Measurements from ENCODE around the gene PPP1R15B. TPM values are rescaled to one million over a fixed set of nuclear protein-coding genes. Genes with fewer than 3 reads are reported as not detected.

The PPP1R15B gene
- total RNA-seq, 2 experiments from 2014 or later, result 72.6 to 79.2 TPM

DNA sequence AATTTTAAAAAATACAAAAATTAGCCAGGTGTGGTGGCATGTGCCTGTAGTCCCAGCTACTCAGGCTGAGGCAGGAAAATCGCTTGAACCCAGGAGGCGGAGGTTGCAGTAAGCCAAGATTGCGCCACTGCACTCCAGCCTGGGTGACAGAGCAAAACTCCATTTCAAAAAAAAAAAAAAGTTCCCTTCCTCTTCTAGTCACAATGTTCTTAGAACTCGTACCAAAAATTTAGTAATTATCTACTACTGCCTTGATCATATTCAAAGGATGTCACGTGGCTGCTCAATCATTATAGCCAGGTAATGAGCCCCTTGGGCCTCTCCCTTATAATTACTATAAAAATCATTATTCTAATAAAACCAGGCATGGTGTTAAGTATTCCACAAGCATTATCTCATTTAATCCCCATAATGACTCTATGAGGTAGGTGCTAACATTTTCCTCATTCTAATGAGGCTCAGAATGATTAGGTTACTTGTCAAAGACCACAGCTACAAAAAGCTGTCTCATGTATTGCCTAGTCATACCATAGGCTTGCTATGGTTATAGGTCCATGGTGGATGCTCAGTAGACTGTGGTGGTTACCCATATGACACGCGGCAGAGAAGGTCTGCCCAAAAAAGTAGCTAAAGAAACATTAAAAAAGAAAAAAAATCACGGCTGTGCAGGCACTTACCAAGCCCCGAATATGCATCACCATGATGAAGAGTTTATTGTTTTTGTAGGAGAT lies 15.5 kb upstream of the PPP1R15B start:
- DNase-seq (ENCODE audit: low spot score), result no peak
- no peak overlapping the region for H2AFZ ChIP-seq (ENCODE audit: low read length)
- H3K4me1 ChIP-seq (ENCODE audit: insufficient read depth, low read length, poor library complexity, severe bottlenecking), result no peaks in the 10 kb centered on the region
- peaks cover 13% of the 10 kb centered on the region for H3K36me3 ChIP-seq (ENCODE audit: insufficient read depth, low read length)
- no peaks in the 10 kb centered on the region for H3K9me2 ChIP-seq (ENCODE audit: insufficient read depth, low read length)
- H3K4me2 ChIP-seq (ENCODE audit: low read length), result no peak overlapping the region
- H4K20me1 ChIP-seq (ENCODE audit: insufficient read depth, low read length), result no peaks in the 10 kb centered on the region
- H3K27ac ChIP-seq (ENCODE audit: low read depth, low read length, poor library complexity, severe bottlenecking), result no peak overlapping the region
- H3K9me3 ChIP-seq (ENCODE audit: low read length), result no peaks in the 10 kb centered on the region
- H3K4me3 ChIP-seq (ENCODE audit: low read depth, low read length, poor library complexity, severe bottlenecking), result no peak overlapping the region
- BruUV-seq (replicated peaks), result no TSS peak
- POLR2A ChIA-PET, result no interaction called here
- CTCF ChIA-PET (ENCODE audit: unreplicated experiment), result no interaction called here
- no peak for TF ChIP-seq EZH2phosphoT487 (IDR thresholded peaks at IDR 0.05; ENCODE audit: borderline replicate concordance, low read depth, low read length)
- TF ChIP-seq, protein P1, sequence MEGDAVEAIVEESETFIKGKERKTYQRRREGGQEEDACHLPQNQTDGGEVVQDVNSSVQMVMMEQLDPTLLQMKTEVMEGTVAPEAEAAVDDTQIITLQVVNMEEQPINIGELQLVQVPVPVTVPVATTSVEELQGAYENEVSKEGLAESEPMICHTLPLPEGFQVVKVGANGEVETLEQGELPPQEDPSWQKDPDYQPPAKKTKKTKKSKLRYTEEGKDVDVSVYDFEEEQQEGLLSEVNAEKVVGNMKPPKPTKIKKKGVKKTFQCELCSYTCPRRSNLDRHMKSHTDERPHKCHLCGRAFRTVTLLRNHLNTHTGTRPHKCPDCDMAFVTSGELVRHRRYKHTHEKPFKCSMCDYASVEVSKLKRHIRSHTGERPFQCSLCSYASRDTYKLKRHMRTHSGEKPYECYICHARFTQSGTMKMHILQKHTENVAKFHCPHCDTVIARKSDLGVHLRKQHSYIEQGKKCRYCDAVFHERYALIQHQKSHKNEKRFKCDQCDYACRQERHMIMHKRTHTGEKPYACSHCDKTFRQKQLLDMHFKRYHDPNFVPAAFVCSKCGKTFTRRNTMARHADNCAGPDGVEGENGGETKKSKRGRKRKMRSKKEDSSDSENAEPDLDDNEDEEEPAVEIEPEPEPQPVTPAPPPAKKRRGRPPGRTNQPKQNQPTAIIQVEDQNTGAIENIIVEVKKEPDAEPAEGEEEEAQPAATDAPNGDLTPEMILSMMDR (conservative IDR thresholded peaks at IDR 0.05; ENCODE audit: low read length), result no peak
- intact Hi-C loops (cut with micrococcal nuclease; ENCODE audit: unreplicated experiment), result no loop called here
- H3K79me2 ChIP-seq (ENCODE audit: insufficient read depth, low read depth, low read length), result no peaks in the 10 kb centered on the region

DNA sequence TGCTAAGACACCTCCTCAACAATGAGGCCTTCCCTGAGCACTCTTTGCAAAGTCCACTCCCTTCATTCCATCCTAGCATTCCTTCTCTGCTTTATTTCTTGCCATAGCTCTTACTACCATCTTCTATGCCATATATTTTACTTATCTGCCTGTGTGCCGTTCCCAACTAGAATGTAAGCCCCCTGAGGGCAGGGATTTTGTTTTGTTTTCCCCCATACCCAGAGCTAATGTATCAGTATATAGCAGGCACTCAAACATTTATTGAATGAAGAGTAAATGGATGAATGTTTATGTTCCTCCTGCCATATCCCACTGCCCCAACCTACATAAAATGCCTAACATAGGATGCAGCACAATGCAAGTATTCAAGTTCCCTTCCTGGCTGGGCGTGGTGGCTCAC lies 14.9 kb upstream of the PPP1R15B start:
- H4K20me1 ChIP-seq (ENCODE audit: insufficient read depth, low read length), result no peaks in the 10 kb centered on the region
- DNase-seq (ENCODE audit: low spot score), result no peak
- H3K9me3 ChIP-seq (ENCODE audit: low read length), result no peaks in the 10 kb centered on the region
- no TSS peak for BruUV-seq (replicated peaks)
- intact Hi-C loops (cut with micrococcal nuclease; ENCODE audit: unreplicated experiment), result no loop called here
- no peaks in the 10 kb centered on the region for H3K79me2 ChIP-seq (ENCODE audit: insufficient read depth, low read depth, low read length)
- ChIA-PET POLR2A (no interaction called here), CTCF (ENCODE audit: unreplicated experiment) (no interaction called here)
- H3K9me2 ChIP-seq (ENCODE audit: insufficient read depth, low read length), result no peaks in the 10 kb centered on the region
- no peaks in the 10 kb centered on the region for H3K4me1 ChIP-seq (ENCODE audit: insufficient read depth, low read length, poor library complexity, severe bottlenecking)
- no peak overlapping the region for H3K4me3 ChIP-seq (ENCODE audit: low read depth, low read length, poor library complexity, severe bottlenecking)
- peaks cover 14% of the 10 kb centered on the region for H3K36me3 ChIP-seq (ENCODE audit: insufficient read depth, low read length)
- no peak overlapping the region for H3K4me2 ChIP-seq (ENCODE audit: low read length)
- no peak for TF ChIP-seq EZH2phosphoT487 (IDR thresholded peaks at IDR 0.05; ENCODE audit: borderline replicate concordance, low read depth, low read length)
- TF ChIP-seq, protein P1 (conservative IDR thresholded peaks at IDR 0.05; ENCODE audit: low read length), result no peak
- H2AFZ ChIP-seq (ENCODE audit: low read length), result no peak overlapping the region
- no peak overlapping the region for H3K27ac ChIP-seq (ENCODE audit: low read depth, low read length, poor library complexity, severe bottlenecking)

DNA sequence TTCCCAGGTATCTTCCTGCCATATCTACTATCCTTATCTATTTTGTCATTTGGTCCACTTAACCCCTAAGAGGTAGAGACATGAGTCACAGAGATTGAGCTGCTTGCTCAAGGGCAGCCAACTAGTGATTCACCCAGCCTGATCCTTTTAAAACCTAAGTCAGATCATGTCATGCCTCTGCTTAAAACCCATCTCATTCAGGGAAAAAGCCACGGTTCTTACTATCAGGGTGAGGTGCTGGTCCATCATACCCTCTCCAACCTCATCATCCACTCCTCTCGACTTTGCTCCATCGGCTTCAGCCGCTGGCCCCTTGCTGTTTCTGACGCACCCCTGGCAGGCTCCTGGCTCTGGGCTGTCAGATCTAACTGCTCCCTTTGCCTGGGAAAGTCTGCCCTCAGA lies 14.4 kb upstream of the PPP1R15B start:
- Histone ChIP-seq H2AFZ (ENCODE audit: low read length) (no peak overlapping the region), H3K9me3 (ENCODE audit: low read length) (no peaks in the 10 kb centered on the region), H3K27ac (ENCODE audit: low read depth, low read length, poor library complexity, severe bottlenecking) (no peak overlapping the region), H3K4me1 (ENCODE audit: insufficient read depth, low read length, poor library complexity, severe bottlenecking) (no peaks in the 10 kb centered on the region), H3K9me2 (ENCODE audit: insufficient read depth, low read length) (no peaks in the 10 kb centered on the region), H3K4me3 (ENCODE audit: low read depth, low read length, poor library complexity, severe bottlenecking) (no peak overlapping the region), H3K36me3 (ENCODE audit: insufficient read depth, low read length) (peaks cover 17% of the 10 kb centered on the region), H4K20me1 (ENCODE audit: insufficient read depth, low read length) (no peaks in the 10 kb centered on the region), H3K79me2 (ENCODE audit: insufficient read depth, low read depth, low read length) (no peaks in the 10 kb centered on the region), H3K4me2 (ENCODE audit: low read length) (no peak overlapping the region)
- intact Hi-C loops (cut with micrococcal nuclease; ENCODE audit: unreplicated experiment), result no loop called here
- ChIA-PET POLR2A (no interaction called here), CTCF (ENCODE audit: unreplicated experiment) (no interaction called here)
- DNase-seq (ENCODE audit: low spot score), result no peak
- no peak for TF ChIP-seq EZH2phosphoT487 (IDR thresholded peaks at IDR 0.05; ENCODE audit: borderline replicate concordance, low read depth, low read length)
- TF ChIP-seq, protein P1 (conservative IDR thresholded peaks at IDR 0.05; ENCODE audit: low read length), result no peak
- no TSS peak for BruUV-seq (replicated peaks)
